Mucosa of rectum (tissue), 2 donors: ENCODE data around the gene CSF3.

Source experiments
- H3K27ac ChIP-seq, 2 donors: one replicate each; pipeline ENCODE4 v1.7.0; 2013; ENCODE audit warnings: inconsistent platforms in 2 of 2, low read depth in 2 of 2, low read length in 2 of 2
- H3K27me3 ChIP-seq, 2 donors: one replicate each; pipeline ENCODE4 v1.7.0; 2013; ENCODE audit warnings: low read length in 2 of 2; ENCODE audit not compliant: control insufficient read depth in 2 of 2, insufficient read depth in 2 of 2
- H3K36me3 ChIP-seq, 2 donors: one replicate each; pipeline ENCODE4 v1.7.0; 2013; ENCODE audit warnings: low read length in 2 of 2; ENCODE audit not compliant: control insufficient read depth in 2 of 2, insufficient read depth in 2 of 2
- H3K4me1 ChIP-seq, 2 donors: one replicate each; pipeline ENCODE4 v1.7.0; 2013; ENCODE audit warnings: low read length in 2 of 2, mild to moderate bottlenecking in 1 of 2; ENCODE audit not compliant: control insufficient read depth in 2 of 2, insufficient read depth in 2 of 2
- H3K4me3 ChIP-seq, 2 donors: one replicate each; pipeline ENCODE4 v1.7.0; 2013; ENCODE audit warnings: low read length in 2 of 2
- H3K9ac ChIP-seq, 2 donors: one replicate each; pipeline ENCODE4 v1.7.0; 2013; ENCODE audit warnings: low read length in 2 of 2, low read depth in 1 of 2, mild to moderate bottlenecking in 1 of 2
- H3K9me3 ChIP-seq, 2 donors: one replicate each; pipeline ENCODE4 v1.7.0; 2013; ENCODE audit warnings: low read length in 2 of 2; ENCODE audit not compliant: control insufficient read depth in 2 of 2
- donor health status: healthy.
- donor health status: Normal muscosa, but diverticular disease.

Gene CSF3

DNA sequence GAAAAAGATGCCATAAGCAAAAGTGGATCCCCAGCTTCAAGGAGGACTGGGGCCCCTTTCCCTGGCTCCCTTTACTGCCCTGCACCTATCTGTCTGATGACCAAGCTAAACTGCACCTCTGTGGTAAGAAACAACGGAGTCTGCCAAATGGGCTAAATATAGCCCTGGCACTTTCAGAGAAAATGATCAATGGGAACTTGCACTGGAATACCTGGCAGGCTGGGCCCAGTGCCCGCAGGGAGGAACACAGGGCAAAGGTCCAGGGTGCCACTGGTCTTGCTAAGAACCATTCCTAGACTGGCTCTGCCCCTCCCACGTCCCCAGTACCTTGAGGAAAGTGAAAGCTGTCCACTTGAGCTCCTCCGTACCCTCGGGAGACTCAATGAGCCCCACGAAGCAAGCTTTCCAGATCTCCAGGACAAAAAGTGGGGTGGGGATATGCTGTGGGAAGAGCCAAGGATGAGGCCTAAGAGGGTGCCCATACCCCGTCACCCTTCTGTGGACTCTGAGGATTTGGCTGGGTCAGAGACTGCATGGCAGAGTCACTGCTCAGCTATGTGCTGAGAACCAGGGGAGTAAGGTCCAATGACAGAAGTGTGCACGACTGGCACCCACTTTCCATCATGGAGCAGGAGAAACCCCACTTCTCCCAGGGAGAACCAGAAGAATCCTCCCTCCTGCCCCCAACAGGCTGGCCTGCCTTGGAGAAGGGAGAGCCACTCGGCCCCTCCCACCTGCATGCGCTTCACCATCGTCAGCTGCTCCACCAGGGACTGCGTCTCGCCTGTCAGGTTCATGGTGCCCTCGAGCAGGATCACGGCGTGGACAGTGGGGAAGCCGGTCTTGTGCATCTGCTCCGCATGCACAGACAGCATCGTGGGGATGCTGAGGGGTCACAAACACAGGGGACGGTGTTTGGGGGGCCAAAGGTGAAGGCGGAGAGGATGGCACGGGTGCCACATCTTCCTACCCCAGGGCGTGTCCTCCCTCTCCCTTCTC lies 17.4 kb downstream of the CSF3 start:
- H3K27ac ChIP-seq = peak overlapping the region; percentile 82 to 83
- H3K36me3 ChIP-seq = peaks cover 45 to 67% of the 10 kb centered on the region in 2 donors
- peak overlapping the region; percentile 53 to 59 for H3K4me3 ChIP-seq

DNA sequence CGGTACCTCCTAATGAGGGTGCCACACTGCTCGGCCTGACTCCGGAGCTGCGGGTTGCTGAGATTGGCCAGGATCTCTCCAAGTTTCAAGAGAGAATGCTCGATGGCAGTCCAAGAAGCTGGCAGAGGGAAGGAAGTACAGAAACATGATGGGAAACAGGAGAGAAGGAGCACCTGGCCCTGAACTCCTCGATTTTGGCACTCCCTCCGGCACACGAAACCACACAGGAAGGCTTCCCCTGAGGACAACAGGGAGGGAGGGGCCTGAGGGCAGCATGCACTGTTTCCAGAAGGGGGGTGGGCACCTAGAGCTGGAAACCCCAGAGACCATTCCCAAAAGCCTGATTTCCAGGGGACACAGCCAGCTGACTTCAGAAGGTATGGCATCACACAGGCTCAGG lies 18.1 kb downstream of the CSF3 start:
- H3K36me3 ChIP-seq = peaks cover 43 to 64% of the 10 kb centered on the region in 2 donors
- peaks cover 21% of the 10 kb centered on the region in 2 donors for H3K4me1 ChIP-seq
- H3K27ac ChIP-seq = peak overlapping the region in 1 of 2 donors; percentile 83
- H3K9me3 ChIP-seq = no peaks in the 10 kb centered on the region
- no peak overlapping the region for H3K4me3 ChIP-seq
- no peaks in the 10 kb centered on the region for H3K27me3 ChIP-seq
- H3K9ac ChIP-seq = peak overlapping the region in 1 of 2 donors; percentile 68

More for the DNA sequence above, 17.4 kb downstream of the CSF3 start:
- H3K9me3 ChIP-seq = no peaks in the 10 kb centered on the region
- no peaks in the 10 kb centered on the region for H3K27me3 ChIP-seq
- peak overlapping the region; percentile 41 to 68 for H3K9ac ChIP-seq
- peaks cover 21% of the 10 kb centered on the region in 2 donors for H3K4me1 ChIP-seq

DNA sequence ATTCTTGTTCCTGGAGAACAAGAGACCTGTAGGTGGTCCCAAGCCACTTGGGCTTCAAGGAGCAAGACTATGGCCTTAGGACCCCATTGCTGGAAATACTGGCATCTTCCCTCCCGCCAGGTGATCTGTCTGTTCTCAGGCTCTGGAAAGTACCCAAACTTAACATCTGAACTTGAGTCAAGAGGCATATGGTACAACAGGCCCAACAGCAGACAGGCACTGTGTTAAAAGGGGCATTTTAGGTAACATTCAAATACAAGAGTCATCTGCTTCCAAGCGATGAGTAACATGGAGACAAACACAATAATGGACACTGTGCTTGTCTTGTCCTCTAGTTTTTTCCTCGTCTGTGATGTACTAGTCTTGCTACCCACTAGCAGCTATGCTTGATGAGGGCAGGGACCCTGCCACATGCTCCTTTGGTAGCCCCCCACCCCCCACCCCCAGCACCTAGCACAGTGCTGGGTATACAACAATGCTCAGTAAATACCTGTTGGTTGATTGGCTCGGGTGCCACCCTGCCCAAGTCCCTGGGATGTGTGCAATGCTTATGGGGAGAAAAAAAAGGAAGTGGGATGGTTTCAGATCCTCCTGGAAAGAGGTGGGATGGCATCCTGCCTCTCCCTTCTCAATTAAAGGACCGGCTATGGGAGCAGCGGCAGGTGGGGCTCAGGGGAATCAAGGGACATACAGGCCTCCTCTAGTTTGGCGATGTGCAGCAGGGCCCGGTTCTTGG lies 19.4 kb downstream of the CSF3 start:
- Histone ChIP-seq H3K27me3 (no peaks in the 10 kb centered on the region), H3K9me3 (no peaks in the 10 kb centered on the region), H3K36me3 (peaks cover 34 to 52% of the 10 kb centered on the region in 2 donors), H3K27ac (no peak overlapping the region), H3K9ac (no peak overlapping the region), H3K4me3 (no peak overlapping the region), H3K4me1 (peaks cover 21% of the 10 kb centered on the region in 2 donors)

DNA sequence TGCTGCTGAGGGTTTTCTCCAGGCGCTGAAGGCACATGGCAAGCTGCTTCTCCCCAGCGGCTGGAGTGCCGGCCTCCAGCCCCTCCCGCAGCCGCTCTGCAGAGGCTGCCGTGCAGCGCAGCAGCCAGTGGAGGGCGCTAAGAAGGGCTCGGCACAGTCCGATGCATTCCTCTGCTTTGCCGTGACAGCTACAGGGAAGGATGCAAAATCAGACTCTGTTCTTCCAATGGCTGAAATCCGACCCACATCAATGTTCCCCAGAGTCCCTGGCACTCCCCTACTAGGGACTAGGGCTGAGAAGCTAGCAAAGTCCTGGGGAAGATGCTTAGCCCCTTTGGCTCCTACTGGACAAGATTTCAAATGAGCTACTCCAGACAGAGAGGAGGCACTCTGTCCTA lies 19.9 kb downstream of the CSF3 start:
- Histone ChIP-seq H3K9me3 (no peaks in the 10 kb centered on the region), H3K4me1 (peaks cover 21% of the 10 kb centered on the region in 2 donors), H3K36me3 (peaks cover 30 to 46% of the 10 kb centered on the region in 2 donors), H3K27me3 (no peaks in the 10 kb centered on the region), H3K9ac (no peak overlapping the region), H3K4me3 (no peak overlapping the region), H3K27ac (no peak overlapping the region)

DNA sequence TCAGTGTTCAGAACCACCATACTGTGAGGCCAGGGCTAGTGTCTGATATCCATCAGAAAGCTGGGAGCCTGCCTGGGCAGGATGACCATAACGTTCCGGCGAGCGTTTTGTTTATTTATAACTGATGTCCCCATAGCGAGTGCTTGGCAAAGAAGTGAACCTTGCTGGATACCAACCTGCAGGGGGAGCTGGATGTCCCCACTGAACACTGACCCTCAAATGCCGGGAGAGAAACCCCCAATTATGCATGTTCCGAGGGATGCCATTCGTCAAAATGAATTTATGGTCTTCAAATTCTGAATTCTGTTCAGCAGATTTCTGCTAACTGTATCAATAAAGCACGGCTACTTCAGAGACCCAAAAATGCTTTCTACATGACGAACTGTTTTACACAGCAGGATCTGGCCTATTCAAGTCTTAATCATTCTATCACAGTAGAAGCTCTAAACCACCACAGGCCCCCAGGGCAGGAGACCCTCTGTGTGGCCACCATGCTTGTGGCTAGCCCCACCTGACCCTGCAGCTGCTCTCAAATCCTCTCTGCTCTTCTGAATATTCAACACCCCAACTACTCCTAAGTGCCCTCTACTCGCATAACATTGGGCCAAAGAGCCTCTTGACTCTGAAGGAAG lies 23.8 kb downstream of the CSF3 start:
- Histone ChIP-seq H3K27ac (peak overlapping the region; percentile 7 to 52), H3K4me3 (no peak overlapping the region), H3K9me3 (no peaks in the 10 kb centered on the region), H3K9ac (no peak overlapping the region), H3K4me1 (peaks cover 5% of the 10 kb centered on the region in 2 donors), H3K27me3 (no peaks in the 10 kb centered on the region), H3K36me3 (peaks cover 15 to 21% of the 10 kb centered on the region in 2 donors)

DNA sequence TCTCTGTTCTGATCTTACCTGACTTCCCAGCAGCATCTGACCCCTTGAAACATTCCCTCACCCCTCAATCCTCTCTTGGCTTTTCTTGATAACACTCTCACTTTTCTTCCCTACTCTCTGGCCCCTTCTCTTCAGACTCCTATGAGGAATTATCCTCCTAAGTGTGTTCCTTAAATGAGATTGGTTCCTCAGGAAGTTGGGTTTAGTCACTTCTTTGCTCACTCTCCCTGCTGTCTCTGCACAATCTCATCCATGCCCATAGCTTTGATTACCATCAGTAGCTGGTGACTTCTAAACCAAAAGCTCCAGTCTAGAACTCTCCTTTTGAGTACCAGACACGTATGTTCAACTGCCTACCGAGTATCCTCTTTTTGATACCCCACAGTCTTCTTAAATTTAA lies 26.0 kb downstream of the CSF3 start:
- no peaks in the 10 kb centered on the region for H3K4me1 ChIP-seq
- H3K27ac ChIP-seq = no peak overlapping the region
- H3K9me3 ChIP-seq = no peaks in the 10 kb centered on the region
- peaks cover 5 to 6% of the 10 kb centered on the region in 2 donors for H3K36me3 ChIP-seq
- H3K9ac ChIP-seq = no peak overlapping the region
- no peaks in the 10 kb centered on the region for H3K27me3 ChIP-seq
- no peak overlapping the region for H3K4me3 ChIP-seq

DNA sequence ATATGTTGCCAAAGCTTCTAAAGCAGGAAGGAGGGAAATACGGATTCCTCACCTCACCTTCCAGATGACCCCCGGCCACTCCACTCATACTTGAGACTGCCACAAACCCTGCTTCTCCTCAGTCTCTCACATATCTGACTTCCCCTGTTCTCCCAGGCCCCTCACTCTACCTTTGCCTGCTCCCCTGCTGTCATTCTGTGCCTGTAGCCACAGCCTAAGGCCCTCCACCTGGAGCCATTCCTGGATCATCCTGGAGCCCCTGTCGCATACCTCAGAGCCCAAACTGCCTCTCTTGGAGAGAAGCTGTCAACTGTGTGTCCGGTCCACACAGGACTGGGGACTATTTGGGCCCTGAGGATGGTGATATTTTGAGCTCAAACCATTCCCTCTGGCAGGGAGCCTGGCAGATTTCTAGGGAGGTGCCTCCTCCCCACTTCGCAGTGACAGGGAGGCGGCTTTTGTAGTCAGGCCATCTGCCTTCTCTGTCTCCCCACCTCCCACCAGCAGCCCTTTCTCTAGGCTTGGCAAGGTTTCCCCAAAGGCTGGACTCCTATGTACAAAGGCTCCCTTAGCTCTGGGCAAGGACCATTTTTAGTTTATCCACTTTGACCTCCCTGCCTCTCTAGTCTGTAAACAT lies 41.3 kb downstream of the CSF3 start:
- Histone ChIP-seq H3K36me3 (peaks cover 0 to 12% of the 10 kb centered on the region in 2 donors), H3K9me3 (no peaks in the 10 kb centered on the region), H3K4me1 (peaks cover 10 to 11% of the 10 kb centered on the region in 2 donors), H3K27ac (no peak overlapping the region), H3K27me3 (no peaks in the 10 kb centered on the region), H3K4me3 (no peak overlapping the region), H3K9ac (no peak overlapping the region)

DNA sequence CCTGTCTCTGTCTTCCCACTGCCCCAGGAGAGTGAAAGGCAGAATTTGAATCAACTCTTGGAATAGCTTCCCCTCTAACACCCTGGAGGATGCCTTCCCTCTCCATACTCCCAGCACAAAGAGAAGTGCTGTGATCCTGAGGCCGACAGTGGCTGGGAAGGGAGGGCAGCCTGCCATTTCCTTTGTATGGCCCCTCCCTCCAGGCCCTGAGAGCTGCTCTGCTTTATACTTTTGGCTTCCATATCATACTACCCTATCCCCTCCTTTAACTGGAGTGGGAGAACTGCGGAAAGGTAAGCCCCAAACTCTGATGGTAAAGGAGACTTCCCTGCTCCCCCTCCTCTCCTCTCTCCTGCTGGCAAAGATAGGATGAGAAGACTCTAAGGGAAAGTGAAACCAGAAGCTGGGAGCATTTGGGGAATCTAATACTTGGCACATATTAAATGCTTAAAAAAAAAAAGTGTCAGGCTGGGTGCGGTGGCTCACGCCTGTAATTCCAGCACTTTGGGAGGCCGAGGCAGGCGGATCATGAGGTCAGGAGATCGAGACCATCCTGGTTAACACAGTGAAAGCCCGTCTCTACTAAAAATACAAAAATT lies 43.0 kb downstream of the CSF3 start:
- H3K4me3 ChIP-seq = no peak overlapping the region
- peaks cover 14 to 15% of the 10 kb centered on the region in 2 donors for H3K4me1 ChIP-seq
- no peaks in the 10 kb centered on the region for H3K36me3 ChIP-seq
- H3K27ac ChIP-seq = peak overlapping the region in 1 of 2 donors; percentile 71
- no peaks in the 10 kb centered on the region for H3K27me3 ChIP-seq
- H3K9ac ChIP-seq = no peak overlapping the region
- no peaks in the 10 kb centered on the region for H3K9me3 ChIP-seq

DNA sequence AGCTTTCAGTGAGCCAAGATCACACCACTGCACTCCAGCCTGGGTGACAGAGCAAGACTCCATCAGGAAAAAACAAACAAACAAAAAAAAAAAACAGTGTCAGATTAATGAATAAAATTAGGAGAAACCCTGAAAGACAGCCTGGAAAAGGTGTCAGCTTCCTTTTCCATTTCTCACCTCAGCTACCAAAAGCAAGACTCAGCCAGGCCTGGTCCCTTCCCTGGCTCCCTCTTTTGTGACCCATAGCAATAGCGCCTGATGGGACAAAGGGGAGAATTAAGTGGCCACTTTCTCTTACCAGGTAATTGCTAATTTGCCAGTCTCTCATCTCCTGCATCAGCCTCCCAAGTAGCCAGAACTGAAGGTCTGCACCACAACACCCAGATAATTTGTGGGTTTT lies 43.6 kb downstream of the CSF3 start:
- H3K4me1 ChIP-seq = peaks cover 12 to 15% of the 10 kb centered on the region in 2 donors
- no peaks in the 10 kb centered on the region for H3K9me3 ChIP-seq
- H3K27ac ChIP-seq = peak overlapping the region in 1 of 2 donors; percentile 71
- no peaks in the 10 kb centered on the region for H3K36me3 ChIP-seq
- H3K27me3 ChIP-seq = no peaks in the 10 kb centered on the region
- H3K9ac ChIP-seq = no peak overlapping the region
- H3K4me3 ChIP-seq = no peak overlapping the region
